ENCODE results near the gene CERS1.

CERS1 gene

GRCh38 chr19:18898607-18899408, 2.9 kb upstream of the CERS1 start:
- no peak for DNase-seq (ENCODE audit: low read depth)

- DNase-seq (ENCODE audit: low read depth), result no peak
Measured at GRCh38 chr19:18898081-18898606, 2.2 kb upstream of the CERS1 start.

GRCh38 chr19:18897094-18898029, 1.4 kb upstream of the CERS1 start:
- no peak for DNase-seq (ENCODE audit: low read depth)

- no peak for DNase-seq (ENCODE audit: low read depth)
Measured at GRCh38 chr19:18896421-18896841, 473 bp upstream of the CERS1 start.

GRCh38 chr19:18895038-18895823, 727 bp downstream of the CERS1 start:
- DNase-seq (ENCODE audit: low read depth), result no peak

GRCh38 chr19:18894254-18895037, 1.5 kb downstream of the CERS1 start:
- DNase-seq (ENCODE audit: low read depth), result no peak

GRCh38 chr19:18893587-18894253, 2.2 kb downstream of the CERS1 start:
- DNase-seq (ENCODE audit: low read depth), result no peak

GRCh38 chr19:18889949-18890745, 5.8 kb downstream of the CERS1 start:
- DNase-seq (ENCODE audit: low read depth), result no peak

GRCh38 chr19:18886972-18887371, 9.0 kb downstream of the CERS1 start:
- DNase-seq (ENCODE audit: low read depth), result no peak

- DNase-seq (ENCODE audit: low read depth), result no peak
Measured at GRCh38 chr19:18883526-18884304, 12.2 kb downstream of the CERS1 start.

GRCh38 chr19:18881491-18881890, 14.5 kb downstream of the CERS1 start:
- DNase-seq (ENCODE audit: low read depth), result no peak

GRCh38 chr19:18879579-18880373, 16.2 kb downstream of the CERS1 start:
- DNase-seq (ENCODE audit: low read depth), result no peak

GRCh38 chr19:18878858-18879578, 16.9 kb downstream of the CERS1 start:
- DNase-seq (ENCODE audit: low read depth), result no peak

GRCh38 chr19:18878058-18878797, 17.7 kb downstream of the CERS1 start:
- no peak for DNase-seq (ENCODE audit: low read depth)

GRCh38 chr19:18876865-18877264, 19.1 kb downstream of the CERS1 start:
- no peak for DNase-seq (ENCODE audit: low read depth)

- DNase-seq (ENCODE audit: low read depth), result no peak
Measured at GRCh38 chr19:18875726-18876125, 20.2 kb downstream of the CERS1 start.

GRCh38 chr19:18871543-18871942, 24.4 kb downstream of the CERS1 start:
- DNase-seq (ENCODE audit: low read depth), result no peak

Measured in stimulated activated CD8-positive, alpha-beta memory T cell treated with anti-CD3 and anti-CD28 coated beads, Interleukin-12 subunit alpha, Interleukin-12 subunit beta, amount 100 ng/mL, for 4 hours (primary cell).